Progenitor cell of endocrine pancreas (in vitro differentiated cells): Measurements from ENCODE around the gene MAD1L1. TPM values are rescaled to one million over a fixed set of nuclear protein-coding genes. Genes with fewer than 3 reads are reported as not detected.
"Not testable (repeated sequence)": the region's sequence is repeated elsewhere in the genome, so short reads cannot be mapped to it uniquely, and the experiment has no call there.

Experiments
- DNase-seq: peaks from one replicate; pipeline ENCODE4 v3.0.0; 2021; ENCODE audit warnings: low spot score; ENCODE audit not compliant: unreplicated experiment
- H3K27ac Mint-ChIP-seq: 2 replicates; pipeline ENCODE4 v1.8.0; 2021; ENCODE audit warnings: mild to moderate bottlenecking, moderate library complexity, mixed read lengths
- H3K27me3 Mint-ChIP-seq: 2 replicates; pipeline ENCODE4 v1.8.0; 2021; ENCODE audit warnings: mixed read lengths
- H3K36me3 Mint-ChIP-seq: 2 replicates; pipeline ENCODE4 v1.8.0; 2022; ENCODE audit warnings: mixed read lengths; ENCODE audit not compliant: insufficient read depth
- H3K4me1 Mint-ChIP-seq: 2 replicates; pipeline ENCODE4 v1.8.0; 2021; ENCODE audit warnings: low read depth, mixed read lengths
- H3K4me3 Mint-ChIP-seq: 2 replicates; pipeline ENCODE4 v1.8.0; 2021; ENCODE audit warnings: low read depth, mild to moderate bottlenecking, moderate library complexity, mixed read lengths
- H3K9me3 Mint-ChIP-seq: 2 replicates; pipeline ENCODE4 v1.8.0; 2021; ENCODE audit warnings: low read depth, mixed read lengths
- CTCF ChIP-seq: fragments of 200-600 bp; sonication (generic); IDR thresholded peaks from one replicate; pipeline ENCODE4 v1.5.0; 2021; ENCODE audit warnings: antibody characterized with exemption, mild to moderate bottlenecking; ENCODE audit not compliant: unreplicated experiment
- total RNA-seq: library from RNA; stranded (reverse); gene quantifications from 2 replicates; pipeline ENCODE4 v1.2.1, GENCODE V29; 2021

MAD1L1 gene
- total RNA-seq, 1 donor from 2014 or later = 49.8 TPM

- Mint-ChIP-seq H3K4me3 (no peak overlapping the region), H3K9me3 (peaks cover 5% of the 10 kb centered on the region), H3K36me3 (peaks cover 5% of the 10 kb centered on the region), H3K27ac (peak overlapping the region; percentile 62), H3K27me3 (no peaks in the 10 kb centered on the region), H3K4me1 (peaks cover 35% of the 10 kb centered on the region)
- no peak for TF ChIP-seq CTCF
- DNase-seq = no peak
These were observed 414.0 kb downstream of the MAD1L1 start for GRCh38 chr7:1818575-1819258.

- no peak for TF ChIP-seq CTCF
- H3K27me3 Mint-ChIP-seq = no peaks in the 10 kb centered on the region
- DNase-seq = no peak
- H3K27ac Mint-ChIP-seq = no peak overlapping the region
- H3K36me3 Mint-ChIP-seq = peaks cover 5% of the 10 kb centered on the region
- H3K9me3 Mint-ChIP-seq = peaks cover 5% of the 10 kb centered on the region
- H3K4me1 Mint-ChIP-seq = peaks cover 21% of the 10 kb centered on the region
- no peak overlapping the region for H3K4me3 Mint-ChIP-seq
These were observed 415.6 kb downstream of the MAD1L1 start for GRCh38 chr7:1817061-1817712.

GRCh38 chr7:1816451-1816850, 416.3 kb downstream of the MAD1L1 start:
- H3K36me3 Mint-ChIP-seq, H3K27ac Mint-ChIP-seq, H3K4me3 Mint-ChIP-seq, DNase-seq, H3K27me3 Mint-ChIP-seq, H3K9me3 Mint-ChIP-seq: not testable (repeated sequence)
- peaks cover 14% of the 10 kb centered on the region for H3K4me1 Mint-ChIP-seq

- H3K27me3 Mint-ChIP-seq, H3K27ac Mint-ChIP-seq, DNase-seq, H3K36me3 Mint-ChIP-seq, H3K4me3 Mint-ChIP-seq, H3K9me3 Mint-ChIP-seq: not testable (repeated sequence)
- peaks cover 11% of the 10 kb centered on the region for H3K4me1 Mint-ChIP-seq
These were observed 417.0 kb downstream of the MAD1L1 start for GRCh38 chr7:1815551-1816281.

GRCh38 chr7:1815051-1815481, 417.7 kb downstream of the MAD1L1 start:
- H3K4me3 Mint-ChIP-seq = no peak overlapping the region
- no peak for TF ChIP-seq CTCF

GRCh38 chr7:1814089-1814811, 418.5 kb downstream of the MAD1L1 start:
- Mint-ChIP-seq H3K9me3 (no peaks in the 10 kb centered on the region), H3K27me3 (no peaks in the 10 kb centered on the region), H3K36me3 (no peaks in the 10 kb centered on the region), H3K4me1 (peaks cover 11% of the 10 kb centered on the region), H3K27ac (no peak overlapping the region), H3K4me3 (no peak overlapping the region)
- DNase-seq = no peak
- TF ChIP-seq CTCF = no peak

More at GRCh38 chr7:1815051-1815481, 417.7 kb downstream of the MAD1L1 start:
- DNase-seq = no peak
- H3K36me3 Mint-ChIP-seq = peaks cover 1% of the 10 kb centered on the region
- no peaks in the 10 kb centered on the region for H3K9me3 Mint-ChIP-seq
- no peaks in the 10 kb centered on the region for H3K27me3 Mint-ChIP-seq
- H3K27ac Mint-ChIP-seq = no peak overlapping the region
- H3K4me1 Mint-ChIP-seq = peaks cover 11% of the 10 kb centered on the region
